ENCODE measurements around the gene DTD2.
"Not testable (repeated sequence)": the region's sequence is repeated elsewhere in the genome, so short reads cannot be mapped to it uniquely, and the experiment has no call there.

The DTD2 gene

DNA sequence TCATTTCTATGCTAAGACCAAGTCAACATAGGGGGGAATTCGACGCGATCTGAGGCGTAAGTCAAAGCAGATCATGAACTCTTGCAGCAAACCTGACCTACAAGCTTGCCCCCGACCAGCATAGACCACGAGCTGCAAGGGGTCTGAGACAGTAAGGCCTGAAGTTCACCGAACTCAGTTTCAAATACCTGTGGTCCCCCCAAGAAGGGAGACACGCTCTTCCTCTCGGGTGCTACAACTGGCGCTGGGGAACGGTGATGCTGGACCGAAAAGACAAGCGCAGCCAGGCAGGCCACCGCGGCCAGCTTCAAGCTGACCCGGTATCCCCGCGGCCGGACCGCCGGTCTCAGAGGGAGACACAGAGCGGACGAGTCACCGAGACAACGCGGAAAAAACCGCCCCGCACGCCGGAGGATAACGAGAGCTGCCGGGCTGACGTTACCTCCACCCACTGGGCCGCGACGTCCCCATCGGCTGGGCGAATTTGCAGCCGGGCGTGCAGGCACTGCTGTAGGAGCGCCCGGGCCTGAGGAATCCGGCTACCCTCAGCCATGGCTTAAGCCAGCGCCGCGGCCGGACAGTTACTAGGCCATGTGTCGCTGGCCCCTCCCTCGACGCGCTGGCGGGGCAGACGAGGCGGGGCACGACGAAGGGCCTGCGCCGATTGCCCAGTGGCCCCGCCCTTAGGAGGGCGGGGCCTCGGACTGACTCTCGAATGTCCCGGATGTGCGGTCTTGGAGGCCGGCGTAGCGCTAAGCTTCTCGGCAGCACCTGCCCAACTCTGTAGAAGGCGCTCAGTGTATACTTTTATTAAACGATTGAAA is at the start of gene DTD2:
DTD2 (minus strand) TSS at position 666 of the 824 bp plus-strand sequence; CDS start at position 553, 113 bp downstream.
- peak; percentile 92 to 93 for DNase-seq

DNA sequence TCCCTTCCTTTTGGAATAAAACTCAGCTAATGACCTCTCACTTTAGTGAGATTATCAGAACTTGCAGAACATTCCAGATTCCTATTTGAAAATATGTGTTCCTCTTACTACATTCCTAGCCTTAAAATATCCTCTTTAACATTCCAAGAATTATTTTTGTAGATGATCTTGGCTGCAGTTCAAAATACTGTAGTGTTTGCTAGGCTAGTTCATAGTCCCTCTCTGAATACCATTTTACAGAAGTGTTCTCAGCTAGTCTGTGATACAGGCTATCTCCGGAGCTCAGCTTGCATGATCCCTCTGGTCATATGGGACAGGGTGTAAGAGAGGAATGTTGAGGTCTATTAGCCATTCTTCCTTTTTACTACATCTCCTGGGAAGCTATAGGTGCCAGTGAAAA is 48.1 kb upstream of the DTD2 start:
- no peak for DNase-seq

DNA sequence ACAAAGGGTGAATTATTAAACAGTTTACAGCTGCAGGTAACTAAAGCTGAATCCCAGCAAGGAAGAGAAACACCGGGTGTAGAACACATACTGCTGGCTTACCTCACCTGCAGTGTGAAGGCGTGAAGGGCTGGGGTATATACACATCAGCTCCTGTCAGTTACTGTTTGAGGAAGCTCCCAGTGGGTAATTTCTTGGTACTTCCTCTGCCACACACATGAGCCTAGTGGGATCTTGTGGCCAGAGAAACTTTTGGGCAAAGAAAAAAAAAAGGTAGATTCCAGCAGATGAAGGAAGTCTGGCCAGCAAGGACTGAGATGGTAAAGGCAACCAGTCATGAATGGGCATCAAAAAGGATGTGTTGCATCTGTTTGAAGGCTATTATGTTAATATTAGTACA is 44.6 kb upstream of the DTD2 start:
- no peak for DNase-seq

DNA sequence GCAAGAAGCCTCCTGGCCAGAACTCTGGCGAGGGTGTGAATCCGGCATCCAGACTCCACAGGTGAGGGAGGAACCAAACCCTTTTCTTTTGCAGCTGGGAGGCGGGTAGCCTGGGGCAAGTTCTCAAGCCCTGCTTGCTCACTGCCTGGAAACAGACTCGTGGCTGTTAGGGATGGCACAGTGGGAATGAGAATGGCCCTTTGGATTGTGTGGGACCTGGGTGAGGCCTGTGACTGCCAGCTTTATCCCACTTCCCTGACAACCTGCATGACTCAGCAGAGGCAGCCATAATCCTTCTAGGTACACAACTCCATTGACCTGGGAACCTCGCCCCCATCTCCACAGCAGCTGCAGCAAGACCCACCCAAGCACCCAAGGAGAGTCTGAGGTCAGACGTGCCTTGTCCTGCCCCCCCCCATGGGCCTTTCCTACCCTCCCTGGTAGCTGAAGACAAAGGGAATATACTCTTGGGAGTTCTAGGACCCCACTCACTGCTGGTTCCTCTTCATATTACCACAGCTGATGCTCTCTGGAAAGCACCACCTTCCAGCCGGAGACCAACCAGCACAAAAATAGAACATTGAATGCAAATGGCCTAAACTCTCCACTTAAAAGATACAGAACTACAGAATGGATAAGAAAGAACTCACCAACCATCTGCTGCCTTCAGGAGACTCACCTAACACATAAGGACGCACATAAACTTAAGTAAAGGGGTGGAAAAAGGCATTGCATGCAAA is 35.6 kb upstream of the DTD2 start:
- no peak for DNase-seq

DNA sequence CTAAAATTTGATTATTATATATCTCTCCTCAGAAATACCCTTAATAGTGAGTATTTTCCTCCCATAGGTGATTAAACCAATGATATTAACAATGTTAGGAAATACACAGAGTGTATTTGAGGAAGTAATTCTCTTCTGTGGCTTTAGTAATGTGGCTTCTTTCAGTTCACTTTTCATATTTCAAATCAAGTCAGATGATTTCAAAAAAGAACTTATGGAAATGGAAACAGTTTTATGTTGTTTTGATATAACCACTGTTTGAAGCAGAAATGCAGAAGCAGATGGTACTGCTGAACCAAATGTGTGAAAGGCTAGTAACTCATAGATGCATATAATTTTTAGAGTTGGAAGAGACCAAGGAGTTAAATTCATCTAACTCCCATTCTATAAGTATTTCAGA is 32.4 kb upstream of the DTD2 start:
- no peak for DNase-seq

DNA sequence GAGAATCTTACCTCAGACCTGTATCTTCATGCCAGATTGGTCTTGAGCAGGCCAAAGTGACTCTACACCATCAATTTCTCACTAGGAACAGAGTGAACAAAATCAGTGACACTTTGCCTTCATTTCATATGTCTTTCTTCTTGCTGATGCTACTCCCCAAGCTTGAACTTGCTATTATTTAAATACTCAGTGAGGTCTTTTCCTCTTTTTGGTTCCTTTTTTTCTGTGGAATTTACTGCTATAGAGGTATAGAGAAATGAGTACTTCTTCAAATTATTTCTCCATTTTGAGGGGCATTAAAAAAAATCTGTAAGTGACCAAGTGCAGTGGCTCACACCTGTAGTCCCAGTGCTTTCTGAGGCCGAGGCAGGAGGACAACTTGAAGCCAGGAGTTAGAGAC is 30.6 kb upstream of the DTD2 start, which contains the start of gene GPR33:
GPR33 (minus strand) TSS at position 154 of the 400 bp plus-strand sequence. CDS start 4,074 bp downstream, outside the sequence.
- DNase-seq: no peak

DNA sequence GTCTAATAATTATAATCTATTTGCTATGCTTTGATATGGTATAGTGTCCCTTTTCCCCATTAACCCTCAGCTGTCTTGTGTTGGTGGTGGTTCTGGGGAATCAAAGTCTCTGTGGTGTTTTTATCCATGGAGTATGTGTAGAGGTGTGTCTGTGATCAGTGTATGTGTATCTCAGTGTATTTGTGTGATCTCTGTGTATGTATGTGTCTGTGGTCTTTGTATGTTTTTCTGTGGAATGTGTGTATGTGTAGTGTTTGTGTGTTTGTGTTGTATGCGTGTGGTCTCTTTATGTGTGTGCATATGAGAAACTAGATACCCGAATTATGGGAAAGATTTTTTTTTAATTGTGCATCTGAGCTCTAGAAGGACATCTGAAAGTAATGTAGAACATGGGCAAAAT is 29.5 kb upstream of the DTD2 start:
- DNase-seq: no peak

DNA sequence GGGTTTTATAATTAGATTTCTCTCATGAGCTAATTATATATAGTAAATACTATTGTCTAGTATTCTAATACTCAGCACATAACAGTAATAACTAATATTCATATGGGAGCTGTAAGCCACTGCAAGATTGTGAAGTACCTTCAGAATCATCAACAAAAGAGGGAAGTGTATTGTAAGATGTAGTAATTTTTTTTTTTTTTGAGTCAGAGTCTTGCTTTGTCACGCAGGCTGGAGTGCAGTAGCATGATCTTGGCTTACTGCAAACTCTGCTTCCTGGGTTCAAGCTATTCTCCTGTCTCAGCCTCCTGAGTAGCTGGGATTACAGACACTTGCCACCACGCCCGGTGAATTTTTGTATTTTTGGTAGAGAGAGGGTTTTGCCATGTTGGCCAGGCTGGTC is 27.4 kb upstream of the DTD2 start:
- DNase-seq: peak in 1 of 2 donors; percentile 11

DNA sequence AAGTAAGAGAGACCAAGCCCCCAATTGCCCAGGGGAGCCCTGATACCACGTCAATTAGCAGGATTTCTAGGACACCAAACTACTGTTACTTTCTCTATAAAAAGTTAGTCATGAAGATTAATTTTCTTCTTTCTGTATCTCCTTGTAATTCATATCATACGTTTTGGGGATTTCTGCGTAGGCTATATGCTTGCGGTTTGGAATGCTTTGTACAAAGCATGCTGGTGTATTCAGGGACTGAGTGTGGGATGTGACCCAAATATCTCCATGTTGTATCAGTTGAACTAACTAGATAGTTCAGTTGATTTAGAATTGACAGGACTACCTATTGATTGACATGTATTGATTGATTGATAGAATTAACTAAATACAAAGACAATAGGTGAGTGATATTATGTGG is 22.9 kb upstream of the DTD2 start:
- no peak for DNase-seq

DNA sequence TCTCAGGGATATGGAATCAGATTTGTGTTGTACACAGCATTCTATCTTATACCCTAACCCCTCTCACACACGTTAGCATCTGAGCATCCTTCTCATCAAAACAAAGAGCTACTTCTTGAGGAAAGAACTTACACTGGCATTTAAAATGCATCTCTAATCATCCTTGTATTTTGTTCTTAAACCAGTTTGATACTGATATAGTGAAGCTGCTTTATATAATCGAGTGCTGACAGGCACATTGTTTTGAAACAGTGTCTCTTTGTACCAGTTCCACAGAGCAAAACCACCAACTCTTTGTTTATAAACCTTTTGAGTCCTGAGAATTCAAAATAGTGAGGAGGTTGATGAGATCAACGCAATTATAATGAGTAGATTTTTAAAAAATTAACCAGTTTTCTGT is 21.7 kb upstream of the DTD2 start:
- no peak for DNase-seq

DNA sequence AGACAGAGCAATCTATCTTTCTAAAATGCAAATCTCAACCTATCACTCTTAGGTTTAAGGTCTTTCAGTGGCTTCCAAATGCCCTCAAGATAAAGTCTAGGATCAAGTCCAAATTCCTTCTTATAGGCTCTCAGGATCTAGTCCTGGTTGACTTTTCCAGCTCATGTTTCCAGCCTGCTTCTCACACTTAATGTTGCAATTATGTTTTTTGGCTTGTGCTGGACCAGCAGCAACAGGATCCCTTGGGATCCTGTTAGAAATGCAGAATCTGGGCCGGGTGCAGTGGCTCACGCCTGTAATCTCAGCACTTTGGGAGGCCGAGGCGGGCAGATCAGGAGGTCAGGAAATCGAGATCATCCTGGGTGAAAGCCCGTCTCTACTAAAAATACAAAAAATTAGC is 19.9 kb upstream of the DTD2 start:
- DNase-seq: no peak

DNA sequence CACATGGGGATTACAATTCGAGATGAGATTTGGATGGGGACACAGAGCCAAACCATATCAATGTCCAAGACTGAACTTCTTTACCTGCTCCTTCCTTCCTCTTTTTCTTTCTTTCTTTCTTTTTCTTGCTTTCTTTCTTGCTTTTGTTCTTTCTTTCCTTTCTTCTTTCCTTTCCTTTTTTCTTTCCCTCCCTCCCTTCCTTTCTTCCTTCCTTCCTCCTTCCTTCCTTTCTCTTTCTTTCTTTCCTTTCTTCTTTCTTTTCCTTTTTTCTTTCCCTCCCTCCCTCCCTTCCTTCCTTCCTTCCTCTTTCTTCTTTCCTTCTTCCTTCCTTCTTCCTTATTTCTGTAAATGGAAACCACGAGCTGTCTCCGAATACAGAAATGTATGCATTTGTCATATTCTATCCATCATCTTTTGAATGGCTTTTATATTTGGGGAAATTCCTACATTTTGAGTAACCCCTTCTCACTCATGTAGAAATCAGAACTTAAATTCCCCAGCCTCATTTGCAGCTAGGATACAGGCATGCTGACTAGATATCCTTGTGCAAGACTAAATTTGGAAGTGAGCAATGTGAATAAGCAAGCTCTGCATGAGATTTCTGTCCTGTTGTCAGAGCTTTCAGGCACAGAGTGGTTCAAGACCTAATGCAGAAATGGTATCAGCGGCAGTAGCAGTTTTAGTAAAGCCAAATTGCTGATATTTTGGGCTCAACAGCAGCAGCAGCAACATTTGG is 19.0 kb upstream of the DTD2 start:
- no peak for DNase-seq

DNA sequence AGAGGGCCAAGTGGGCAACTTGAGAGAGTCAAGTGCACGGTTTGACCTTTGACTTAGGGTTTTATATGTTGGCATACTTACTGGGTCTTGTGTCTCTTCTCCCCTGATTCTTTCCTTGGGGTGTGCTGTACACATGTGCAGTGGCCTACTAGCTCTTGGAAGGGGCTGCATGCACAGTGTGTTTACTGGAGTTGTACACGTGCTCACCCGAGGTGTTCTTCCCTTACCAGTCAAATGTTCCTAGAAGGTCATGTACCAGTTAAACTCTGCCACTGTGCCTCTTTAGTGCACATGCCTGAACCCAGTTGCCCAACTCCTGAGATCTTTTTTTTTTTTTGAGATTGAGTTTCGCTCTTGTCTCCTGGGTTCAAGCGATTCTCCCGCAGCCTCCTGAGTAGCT is 9.2 kb upstream of the DTD2 start:
- no peak for DNase-seq

DNA sequence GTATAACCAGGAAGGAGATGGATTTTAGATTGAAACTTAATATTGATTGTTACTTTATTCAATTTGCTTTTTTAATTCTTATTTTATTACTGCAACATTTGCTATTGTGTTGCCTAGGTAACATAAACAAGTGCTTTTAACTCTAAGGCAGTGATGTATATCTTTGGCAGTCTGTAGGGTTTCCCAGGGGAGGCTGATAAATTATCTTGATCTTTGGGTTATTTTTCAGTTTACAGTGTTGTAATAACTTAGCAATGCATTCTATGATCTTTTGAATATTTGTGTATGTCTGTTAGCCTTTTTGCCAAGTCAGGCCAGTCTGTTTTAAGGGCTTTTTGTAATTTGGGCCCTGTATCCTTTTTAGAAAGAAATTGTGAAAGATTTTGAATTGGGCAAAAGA is 7.8 kb upstream of the DTD2 start:
- no peak for DNase-seq

DNA sequence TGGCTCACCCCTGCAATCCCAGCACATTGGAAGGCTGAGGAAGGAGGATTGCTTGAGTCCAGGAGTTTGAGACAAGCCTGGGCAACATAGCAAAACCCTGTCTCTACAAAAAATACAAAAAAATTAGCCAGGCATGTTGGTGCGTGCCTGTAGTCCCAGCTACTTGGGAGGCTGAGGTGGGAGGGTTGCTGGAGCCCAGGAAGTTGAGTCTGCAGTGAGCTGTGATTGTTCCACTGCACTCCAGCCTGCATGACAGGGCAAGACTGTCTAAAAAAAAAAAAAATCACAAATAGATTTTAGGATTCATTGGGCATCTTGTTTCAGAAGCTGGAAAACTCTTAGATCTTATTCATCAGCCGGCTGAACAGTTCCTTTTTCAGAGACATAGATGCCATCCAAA is 5.1 kb upstream of the DTD2 start:
- DNase-seq: not testable (repeated sequence)

DNA sequence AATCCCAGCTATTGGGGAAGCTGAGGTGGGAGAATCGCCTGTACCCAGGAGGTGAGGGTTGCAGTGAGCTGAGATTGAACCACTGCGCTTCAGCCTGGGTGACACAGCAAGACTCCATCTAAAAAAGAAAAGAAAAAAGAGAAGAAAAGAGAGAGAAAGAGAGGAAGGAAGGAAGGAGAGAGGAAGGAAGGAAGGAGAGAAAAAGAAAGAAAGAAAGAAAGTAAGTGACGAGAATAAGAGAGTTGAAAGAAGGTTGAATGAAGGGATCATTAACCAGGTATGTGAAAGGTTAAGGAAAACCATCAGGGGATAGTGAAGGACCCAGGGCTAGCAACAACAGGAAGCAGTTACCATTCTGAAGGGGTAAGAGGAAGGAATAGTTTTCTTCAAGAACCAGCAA is 4.2 kb upstream of the DTD2 start:
- DNase-seq: no peak

DNA sequence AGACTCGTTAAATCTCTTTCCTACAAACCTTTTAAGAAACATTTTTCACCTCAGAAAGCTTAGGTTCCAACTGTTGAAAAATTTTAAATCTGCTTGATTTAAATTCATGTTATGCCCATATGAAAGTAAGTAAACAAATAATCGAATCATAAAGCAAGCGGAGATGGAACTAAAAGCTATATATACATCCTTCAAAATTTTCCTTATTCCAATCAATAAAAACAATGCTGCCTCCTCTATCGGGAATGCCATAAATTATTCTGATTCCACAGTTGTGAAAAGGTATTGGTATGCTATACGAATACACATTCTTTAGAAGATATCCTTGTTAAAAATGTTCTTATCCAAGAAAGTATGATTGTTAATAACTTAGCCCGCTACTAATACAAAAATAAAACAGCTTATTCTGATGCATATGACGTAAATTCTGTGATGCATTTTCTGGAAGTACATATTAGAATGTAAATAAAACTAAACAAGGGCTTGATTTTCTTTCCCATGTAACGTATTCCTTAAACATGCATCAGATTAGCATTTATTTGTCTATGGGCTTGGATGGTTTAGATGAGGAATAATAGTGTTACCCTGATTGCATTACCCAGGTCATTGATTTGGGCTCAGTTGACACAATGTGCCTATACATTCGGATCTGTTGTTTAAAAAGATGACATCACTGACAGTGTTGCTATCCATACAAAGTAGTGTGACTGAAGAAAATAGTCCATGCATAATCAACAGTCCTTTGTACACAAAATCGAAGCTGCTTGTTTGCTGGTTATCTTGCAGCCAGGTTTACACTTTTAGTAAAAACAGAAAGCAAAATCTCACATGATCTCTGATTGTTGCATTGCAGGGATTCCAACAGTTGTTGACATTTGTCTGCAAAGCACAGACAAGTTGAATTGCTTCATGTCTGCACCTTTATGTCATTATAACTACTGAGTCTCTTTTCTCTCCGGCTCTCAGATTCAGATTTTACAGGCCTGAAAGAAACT is 656 bp upstream of the DTD2 start:
- DNase-seq: no peak

DNA sequence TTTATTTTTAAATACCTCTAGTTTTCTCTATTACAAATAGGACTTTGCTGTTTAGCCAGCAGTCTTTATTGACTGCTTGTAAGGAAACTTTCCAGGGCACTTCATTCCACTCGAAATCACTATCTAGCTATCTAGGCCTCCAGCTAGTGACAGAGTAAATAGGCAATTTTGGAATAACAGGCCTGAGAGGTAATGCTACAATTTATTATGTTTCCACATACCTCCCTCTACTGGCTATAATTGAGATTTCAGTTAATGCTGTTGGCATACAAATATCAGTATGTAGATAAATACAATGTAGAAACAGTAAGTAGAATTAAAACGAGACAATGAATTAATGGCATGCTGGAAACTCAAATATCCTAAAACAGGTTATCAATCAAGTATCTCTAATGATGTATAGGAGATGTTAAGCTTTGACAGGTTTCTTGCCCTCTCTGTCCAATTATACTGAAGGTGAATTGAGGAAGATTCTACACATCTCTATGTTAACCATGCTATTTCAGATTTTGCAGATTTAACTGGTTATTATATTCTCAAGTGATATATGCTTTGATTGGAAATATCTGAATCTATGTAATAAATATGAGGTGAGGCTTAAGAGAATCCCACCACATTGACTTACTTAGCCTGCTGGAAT is 7.2 kb downstream of the DTD2 start:
- DNase-seq: peak in 1 of 2 donors; percentile 24

DNA sequence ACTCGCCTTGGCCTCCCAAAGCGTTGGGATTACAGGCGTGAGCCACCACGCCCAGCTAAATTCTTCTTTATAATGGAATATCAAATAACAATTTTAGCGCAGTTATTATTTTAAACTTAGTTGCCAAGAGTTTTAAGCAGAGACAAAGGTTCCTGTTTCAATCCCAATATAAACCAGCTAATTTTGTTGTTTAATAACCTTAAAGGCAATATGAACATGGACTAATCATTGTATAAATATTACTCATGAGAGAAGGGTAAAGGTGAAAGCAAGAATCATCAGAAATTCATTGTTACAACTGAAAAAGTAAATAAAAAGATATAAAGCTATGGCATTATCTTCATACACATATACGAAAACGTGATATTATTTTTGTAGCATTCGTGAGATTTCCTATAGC is 8.2 kb downstream of the DTD2 start:
- no peak for DNase-seq

DNA sequence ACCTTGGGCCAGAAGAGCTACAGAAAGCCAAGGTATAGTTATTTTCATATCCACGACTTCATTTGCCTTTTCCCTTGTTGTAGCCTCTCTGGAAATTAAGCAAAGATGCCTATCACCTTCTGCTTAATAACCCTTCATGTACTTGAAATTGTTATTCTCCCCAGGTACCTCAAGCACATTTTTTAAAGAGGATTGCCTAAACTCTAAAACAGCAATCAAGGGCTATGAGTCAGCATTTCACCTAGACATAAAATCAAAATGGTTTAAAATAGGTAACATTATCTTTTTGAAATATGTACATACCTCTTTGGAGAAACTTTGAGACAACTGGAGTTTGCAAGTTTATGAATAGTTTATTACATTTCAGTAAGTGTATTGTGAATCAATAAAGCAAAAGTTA is 11.6 kb downstream of the DTD2 start:
- DNase-seq: no peak

DNA sequence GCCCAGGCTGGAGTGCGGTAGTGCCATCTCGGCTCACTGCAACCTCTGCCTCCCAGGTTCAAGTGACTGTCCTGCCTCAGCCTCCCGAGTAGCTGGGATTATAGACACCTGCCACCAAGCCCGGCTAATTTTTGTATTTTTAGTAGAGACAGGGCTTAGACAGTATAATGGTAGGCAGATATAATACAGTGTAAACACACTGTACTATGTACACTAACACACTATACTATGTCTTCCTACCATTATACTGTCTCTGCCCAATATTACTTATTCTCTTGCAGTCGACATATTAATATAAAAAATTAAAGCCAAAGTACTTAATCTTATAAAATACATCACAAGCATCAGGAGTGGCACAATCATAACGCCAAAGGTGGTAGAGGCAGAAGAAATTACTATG is 15.0 kb downstream of the DTD2 start:
- DNase-seq: no peak
